ENCODE data around the gene ITGB4. TPM values are rescaled to one million over a fixed set of nuclear protein-coding genes. Genes with fewer than 3 reads are reported as not detected.

ITGB4 gene
- total and polyA plus RNA-seq, 2 of the 13 experiments (the other 11 are each of a cell fraction or from before 2014, with no cell fraction given): 6.9 to 14.5 TPM

DNA sequence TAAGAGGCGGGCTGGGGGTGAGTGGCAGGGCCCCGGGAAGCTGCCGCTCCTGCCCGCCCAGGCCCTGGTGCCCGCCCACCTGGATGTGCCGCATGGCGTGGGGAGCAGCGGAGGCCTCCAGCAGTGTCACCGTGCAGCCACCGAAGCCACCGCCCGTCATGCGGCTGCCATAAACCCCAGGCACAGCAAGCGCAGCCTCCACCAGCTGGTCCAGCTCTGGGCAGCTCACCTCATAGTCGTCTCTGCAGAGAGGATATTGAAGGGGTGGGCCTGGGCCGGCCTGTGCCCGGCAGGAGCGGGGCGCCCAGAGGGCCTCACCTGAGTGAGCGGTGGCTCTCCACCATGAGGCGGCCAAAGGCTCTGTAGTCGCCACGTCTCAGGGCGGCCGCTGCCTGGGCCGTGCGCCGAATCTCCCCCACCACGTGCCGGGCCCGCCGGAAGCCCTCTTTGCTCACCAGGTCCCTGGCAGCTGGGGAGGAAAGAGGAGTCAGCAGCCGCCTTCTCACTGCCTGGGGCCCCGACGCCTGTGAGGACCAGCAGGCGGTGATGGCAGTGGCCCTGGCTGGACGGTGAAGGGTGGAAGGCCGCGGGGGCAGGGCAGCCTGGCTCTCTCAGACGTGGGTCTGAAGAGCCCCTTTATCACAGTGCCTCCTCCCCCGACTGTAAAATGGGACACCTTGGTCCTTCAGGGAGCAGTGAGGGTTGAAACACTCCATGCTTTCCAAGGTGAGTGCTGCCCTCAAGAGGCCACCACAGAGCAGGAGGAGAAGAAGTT is 37.1 kb downstream of the ITGB4 start (continued):
- TF ChIP-seq GMEB2 (CRISPR knock-in tag; IDR thresholded peaks at IDR 0.05; ENCODE audit: low read depth) (no peak), ZNF143 (CRISPR knock-in tag; IDR thresholded peaks at IDR 0.05) (no peak), ATF4 (CRISPR knock-in tag; IDR thresholded peaks at IDR 0.05) (no peak), AGO2 (optimal IDR thresholded peaks at IDR 0.05; ENCODE audit: low read depth, low read length) (peak; percentile 82), IRF1 (CRISPR knock-in tag; IDR thresholded peaks at IDR 0.05; ENCODE audit: low read depth) (no peak), ZNF784 (CRISPR knock-in tag; IDR thresholded peaks at IDR 0.05; ENCODE audit: borderline replicate concordance) (no peak), ZBTB38 (CRISPR knock-in tag; IDR thresholded peaks at IDR 0.05) (no peak), ZNF672 (CRISPR knock-in tag; IDR thresholded peaks at IDR 0.05) (no peak), ZSCAN9 (CRISPR knock-in tag; IDR thresholded peaks at IDR 0.05; ENCODE audit: borderline replicate concordance) (no peak), SP1 (IDR thresholded peaks at IDR 0.05) (no peak), SP1 (CRISPR knock-in tag; IDR thresholded peaks at IDR 0.05) (no peak), POLR2AphosphoS5 (IDR thresholded peaks at IDR 0.05; ENCODE audit: low read depth, low read length) (no peak), KMT2A (CRISPR knock-in tag; IDR thresholded peaks at IDR 0.05) (0 out of 2 replicates have a peak, but pooled peaks have one; percentile 17), SETDB1 (CRISPR knock-in tag; IDR thresholded peaks at IDR 0.05; ENCODE audit: borderline replicate concordance) (no peak), PHF5A (CRISPR knock-in tag; IDR thresholded peaks at IDR 0.05; ENCODE audit: low read depth, unreplicated experiment) (no peak), SP2 (CRISPR knock-in tag; IDR thresholded peaks at IDR 0.05) (no peak), ZNF350 (CRISPR knock-in tag; IDR thresholded peaks at IDR 0.05; ENCODE audit: borderline replicate concordance, low read depth) (no peak), U2AF1 (optimal IDR thresholded peaks at IDR 0.05; ENCODE audit: low read depth, low read length) (no peak)
- TF ChIP-seq, protein P1, sequence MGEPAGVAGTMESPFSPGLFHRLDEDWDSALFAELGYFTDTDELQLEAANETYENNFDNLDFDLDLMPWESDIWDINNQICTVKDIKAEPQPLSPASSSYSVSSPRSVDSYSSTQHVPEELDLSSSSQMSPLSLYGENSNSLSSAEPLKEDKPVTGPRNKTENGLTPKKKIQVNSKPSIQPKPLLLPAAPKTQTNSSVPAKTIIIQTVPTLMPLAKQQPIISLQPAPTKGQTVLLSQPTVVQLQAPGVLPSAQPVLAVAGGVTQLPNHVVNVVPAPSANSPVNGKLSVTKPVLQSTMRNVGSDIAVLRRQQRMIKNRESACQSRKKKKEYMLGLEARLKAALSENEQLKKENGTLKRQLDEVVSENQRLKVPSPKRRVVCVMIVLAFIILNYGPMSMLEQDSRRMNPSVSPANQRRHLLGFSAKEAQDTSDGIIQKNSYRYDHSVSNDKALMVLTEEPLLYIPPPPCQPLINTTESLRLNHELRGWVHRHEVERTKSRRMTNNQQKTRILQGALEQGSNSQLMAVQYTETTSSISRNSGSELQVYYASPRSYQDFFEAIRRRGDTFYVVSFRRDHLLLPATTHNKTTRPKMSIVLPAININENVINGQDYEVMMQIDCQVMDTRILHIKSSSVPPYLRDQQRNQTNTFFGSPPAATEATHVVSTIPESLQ (CRISPR knock-in tag; conservative IDR thresholded peaks at IDR 0.05): no peak
- TF ChIP-seq, protein P2, sequence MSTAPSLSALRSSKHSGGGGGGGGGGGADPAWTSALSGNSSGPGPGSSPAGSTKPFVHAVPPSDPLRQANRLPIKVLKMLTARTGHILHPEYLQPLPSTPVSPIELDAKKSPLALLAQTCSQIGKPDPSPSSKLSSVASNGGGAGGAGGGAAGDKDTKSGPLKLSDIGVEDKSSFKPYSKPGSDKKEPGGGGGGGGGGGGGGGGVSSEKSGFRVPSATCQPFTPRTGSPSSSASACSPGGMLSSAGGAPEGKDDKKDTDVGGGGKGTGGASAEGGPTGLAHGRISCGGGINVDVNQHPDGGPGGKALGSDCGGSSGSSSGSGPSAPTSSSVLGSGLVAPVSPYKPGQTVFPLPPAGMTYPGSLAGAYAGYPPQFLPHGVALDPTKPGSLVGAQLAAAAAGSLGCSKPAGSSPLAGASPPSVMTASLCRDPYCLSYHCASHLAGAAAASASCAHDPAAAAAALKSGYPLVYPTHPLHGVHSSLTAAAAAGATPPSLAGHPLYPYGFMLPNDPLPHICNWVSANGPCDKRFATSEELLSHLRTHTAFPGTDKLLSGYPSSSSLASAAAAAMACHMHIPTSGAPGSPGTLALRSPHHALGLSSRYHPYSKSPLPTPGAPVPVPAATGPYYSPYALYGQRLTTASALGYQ (CRISPR knock-in tag; IDR thresholded peaks at IDR 0.05): no peak
- TF ChIP-seq, protein P3, sequence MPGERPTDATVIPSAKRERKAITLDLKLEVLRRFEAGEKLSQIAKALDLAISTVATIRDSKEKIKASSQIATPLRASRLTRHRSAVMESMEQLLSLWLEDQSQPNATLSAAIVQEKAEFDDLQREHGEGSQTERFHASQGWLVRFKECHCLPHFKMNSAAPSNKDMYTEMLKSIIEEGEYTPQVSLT (CRISPR knock-in tag; IDR thresholded peaks at IDR 0.05; ENCODE audit: borderline replicate concordance, low read depth): no peak
